A549 treated with ZK216348 at 1 μM for 4 hours (cell line): ENCODE results near the gene ABCD2. TPM values are rescaled to one million over a fixed set of nuclear protein-coding genes. Genes with fewer than 3 reads are reported as not detected.

Experiments
- total RNA-seq: library from RNA; stranded (reverse); fragments of 200-300 nt; extraction: Qiagen RNA extraction; gene quantifications from 5 replicates; pipeline ENCODE4 v1.2.3, GENCODE V29; 2022; ENCODE audit warnings: low read depth

The ABCD2 gene
- total RNA-seq, result not detected in 5 replicates

GRCh38 chr12:39619660-39620433, at the start of gene ABCD2:
Gene ABCD2, minus strand, starts transcription at chr12:39619803. Its CDS starts 188 bp downstream, at chr12:39619615.

Other genes starting within 250 kb of the ABCD2 start
- 13.0 to 23.4 TPM (median 20.9 TPM) in 5 replicates for gene KIF21A, start 176.7 kb downstream of the ABCD2 start, total RNA-seq